Neural progenitor cell (in vitro differentiated cells): Measurements from ENCODE around the gene KCNK5. TPM values are rescaled to one million over a fixed set of nuclear protein-coding genes. Genes with fewer than 3 reads are reported as not detected.

Experiments
- DNase-seq: peaks from one replicate; pipeline ENCODE4 v3.0.0-alpha.2; 2016; ENCODE audit warnings: low spot score
- H2AFZ ChIP-seq: fragments of 200-600 bp; sonication (generic); replicated peaks from 2 replicates; pipeline ENCODE4 v1.6.1; 2016; ENCODE audit warnings: antibody characterized with exemption
- H3F3A ChIP-seq: fragments of 200-600 bp; sonication (generic); 2 replicates; pipeline ENCODE4 v1.6.1; 2016; ENCODE audit warnings: antibody characterized with exemption, low read depth
- H3K27ac ChIP-seq: fragments of 200-600 bp; sonication (generic); 2 replicates; pipeline ENCODE4 v1.5.1; 2016; ENCODE audit warnings: mild to moderate bottlenecking
- H3K27me3 ChIP-seq: fragments of 200-600 bp; sonication (generic); 2 replicates; pipeline ENCODE4 v1.6.1; 2016; ENCODE audit warnings: mild to moderate bottlenecking, moderate library complexity
- H3K36me3 ChIP-seq: fragments of 200-600 bp; sonication (generic); 2 replicates; pipeline ENCODE4 v1.5.1; 2016
- H3K4me1 ChIP-seq: fragments of 200-600 bp; sonication (generic); 2 replicates; pipeline ENCODE4 v1.6.1; 2016; ENCODE audit warnings: mixed run types
- H3K4me2 ChIP-seq: fragments of 200-600 bp; sonication (generic); 2 replicates; pipeline ENCODE4 v1.6.1; 2016
- H3K4me3 ChIP-seq: fragments of 200-600 bp; sonication (generic); 2 replicates; pipeline ENCODE4 v1.5.1; 2016
- H3K79me2 ChIP-seq: fragments of 200-600 bp; sonication (generic); 2 replicates; pipeline ENCODE4 v1.6.1; 2016; ENCODE audit warnings: low read depth
- H3K9ac ChIP-seq: fragments of 200-600 bp; sonication (generic); 2 replicates; pipeline ENCODE4 v1.6.1; 2016
- H3K9me3 ChIP-seq: fragments of 200-600 bp; sonication (generic); 2 replicates; pipeline ENCODE4 v1.5.1; 2016; ENCODE audit warnings: low read depth
- H4K20me1 ChIP-seq: fragments of 200-600 bp; sonication (generic); 2 replicates; pipeline ENCODE4 v1.6.1; 2016; ENCODE audit warnings: low read depth
- H3K27ac Mint-ChIP-seq: 3 replicates; pipeline ENCODE4 v1.8.0; 2021; ENCODE audit warnings: mixed read lengths
- H3K27me3 Mint-ChIP-seq: 2 replicates; pipeline ENCODE4 v1.8.0; 2022; ENCODE audit warnings: low read depth, mild to moderate bottlenecking, inconsistent platforms, moderate library complexity, mixed read lengths; ENCODE audit not compliant: insufficient read depth
- H3K36me3 Mint-ChIP-seq: 3 replicates; pipeline ENCODE4 v1.8.0; 2021; ENCODE audit warnings: mixed read lengths
- H3K4me1 Mint-ChIP-seq: 3 replicates; pipeline ENCODE4 v1.8.0; 2021; ENCODE audit warnings: mixed read lengths
- H3K4me3 Mint-ChIP-seq: 3 replicates; pipeline ENCODE4 v1.8.0; 2021; ENCODE audit warnings: mild to moderate bottlenecking, moderate library complexity, mixed read lengths
- H3K9me3 Mint-ChIP-seq: 3 replicates; pipeline ENCODE4 v1.8.0; 2020; ENCODE audit warnings: mixed read lengths
- CTCF ChIP-seq: fragments of 200-600 bp; sonication (generic); IDR thresholded peaks from 2 replicates; pipeline ENCODE4 v1.5.1; 2017; ENCODE audit warnings: antibody characterized with exemption, mild to moderate bottlenecking
- EZH2 ChIP-seq: fragments of 200-600 bp; sonication (generic); IDR thresholded peaks from 2 replicates; pipeline ENCODE4 v1.6.1; 2017; ENCODE audit warnings: antibody characterized with exemption, mild to moderate bottlenecking, moderate library complexity
- EZH2phosphoT487 ChIP-seq: fragments of 200-600 bp; sonication (generic); IDR thresholded peaks from 2 replicates; pipeline ENCODE4 v1.6.1; 2017; ENCODE audit warnings: antibody characterized with exemption
- total RNA-seq: library from RNA; depleted of rRNA; stranded (reverse); fragments of >200 nt; gene quantifications from 2 replicates; pipeline ENCODE4 v1.2.3, GENCODE V29; 2015; ENCODE audit warnings: low replicate concordance

KCNK5 gene
- total RNA-seq, 1 donor from 2014 or later = 5.7 TPM

- no peak overlapping the region for H3K4me2 ChIP-seq
- H4K20me1 ChIP-seq = no peaks in the 10 kb centered on the region
- peaks cover 19% of the 10 kb centered on the region for H3K4me1 Mint-ChIP-seq
- no peak overlapping the region for H3K4me3 Mint-ChIP-seq
- H3K27ac Mint-ChIP-seq = no peak overlapping the region
- H3K36me3 Mint-ChIP-seq = peaks cover 13% of the 10 kb centered on the region
- no peaks in the 10 kb centered on the region for H3K79me2 ChIP-seq
- peaks cover 4% of the 10 kb centered on the region for H3F3A ChIP-seq
- no peaks in the 10 kb centered on the region for H3K9me3 Mint-ChIP-seq
- no peak overlapping the region for H3K4me3 ChIP-seq
- no peaks in the 10 kb centered on the region for H3K9me3 ChIP-seq
- H2AFZ ChIP-seq = no peak overlapping the region
- peaks cover 16% of the 10 kb centered on the region for H3K4me1 ChIP-seq
- H3K9ac ChIP-seq = no peak overlapping the region
- no peaks in the 10 kb centered on the region for H3K27me3 ChIP-seq
- H3K36me3 ChIP-seq = no peaks in the 10 kb centered on the region
- DNase-seq = no peak
- TF ChIP-seq EZH2phosphoT487 (no peak), EZH2 (no peak), CTCF (no peak)
- peaks cover 6% of the 10 kb centered on the region for H3K27me3 Mint-ChIP-seq
- H3K27ac ChIP-seq = no peak overlapping the region
These were observed 34.8 kb downstream of the KCNK5 start for GRCh38 chr6:39194466-39194865.

GRCh38 chr6:39193201-39193791 is 36.0 kb downstream of the KCNK5 start:
- Histone ChIP-seq H3K36me3 (no peaks in the 10 kb centered on the region), H3K4me3 (no peak overlapping the region), H3K9me3 (no peaks in the 10 kb centered on the region), H3K4me2 (peak overlapping the region; percentile 55), H2AFZ (no peak overlapping the region), H3K79me2 (no peaks in the 10 kb centered on the region), H3K4me1 (peaks cover 18% of the 10 kb centered on the region), H3K27ac (no peak overlapping the region), H4K20me1 (no peaks in the 10 kb centered on the region), H3F3A (peaks cover 4% of the 10 kb centered on the region), H3K9ac (no peak overlapping the region), H3K27me3 (no peaks in the 10 kb centered on the region)
- H3K36me3 Mint-ChIP-seq = peaks cover 13% of the 10 kb centered on the region
- peak overlapping the region; percentile 91 for H3K27ac Mint-ChIP-seq
- TF ChIP-seq EZH2 (no peak), EZH2phosphoT487 (no peak), CTCF (no peak)
- H3K9me3 Mint-ChIP-seq = no peaks in the 10 kb centered on the region
- peaks cover 19% of the 10 kb centered on the region for H3K4me1 Mint-ChIP-seq
- no peak overlapping the region for H3K4me3 Mint-ChIP-seq
- peak; percentile 76 for DNase-seq
- H3K27me3 Mint-ChIP-seq = peaks cover 6% of the 10 kb centered on the region

DNA sequence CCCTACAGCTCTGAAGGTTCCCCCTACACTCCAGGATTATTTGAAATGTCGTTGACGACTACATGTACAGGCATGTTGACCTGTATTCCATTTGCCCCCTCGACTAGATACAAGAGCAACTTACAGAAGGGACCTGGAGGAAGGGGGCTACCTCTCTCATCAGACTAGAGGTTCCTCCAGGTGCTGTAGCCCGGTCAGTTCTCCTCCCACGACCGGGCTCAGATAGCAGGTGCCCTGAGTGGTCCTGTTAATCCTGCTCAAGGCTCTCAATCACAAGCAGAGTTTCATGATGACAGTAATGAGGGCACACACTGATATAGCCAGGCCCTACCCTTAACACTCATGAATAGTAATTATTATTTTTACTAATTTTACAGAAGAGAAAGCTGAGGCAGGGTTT is 36.5 kb downstream of the KCNK5 start:
- Mint-ChIP-seq H3K36me3 (peaks cover 13% of the 10 kb centered on the region), H3K27ac (no peak overlapping the region), H3K9me3 (no peaks in the 10 kb centered on the region), H3K4me3 (no peak overlapping the region), H3K27me3 (peaks cover 6% of the 10 kb centered on the region), H3K4me1 (peaks cover 19% of the 10 kb centered on the region)
- H3F3A ChIP-seq = peaks cover 4% of the 10 kb centered on the region
- no peak overlapping the region for H2AFZ ChIP-seq
- no peak for DNase-seq
- H3K36me3 ChIP-seq = no peaks in the 10 kb centered on the region
- no peaks in the 10 kb centered on the region for H3K27me3 ChIP-seq
- no peaks in the 10 kb centered on the region for H3K79me2 ChIP-seq
- no peak overlapping the region for H3K27ac ChIP-seq
- H3K4me3 ChIP-seq = no peak overlapping the region
- H3K9me3 ChIP-seq = no peaks in the 10 kb centered on the region
- no peaks in the 10 kb centered on the region for H4K20me1 ChIP-seq
- TF ChIP-seq EZH2 = no peak
- no peak for TF ChIP-seq CTCF
- TF ChIP-seq EZH2phosphoT487 = no peak
- H3K4me2 ChIP-seq = no peak overlapping the region
- no peak overlapping the region for H3K9ac ChIP-seq
- H3K4me1 ChIP-seq = peaks cover 18% of the 10 kb centered on the region
